Thyroid gland (tissue), 4 donors: Measurements from ENCODE around the gene SOX13. TPM values are rescaled to one million over a fixed set of nuclear protein-coding genes. Genes with fewer than 3 reads are reported as not detected.
A peak's percentile ranks its signal among the peaks of the same experiment; 100 is the strongest.

Experiments used
- DNase-seq, 2 donors: peaks; one replicate each; pipeline ENCODE4 v3.0.0-alpha.2; 2019
- H3K27ac ChIP-seq, 3 donors: fragments of 200-600 bp; sonication (generic); 1 replicate in 2 of 3; 2 replicates in 1 of 3; pipeline ENCODE4 v1.5.1; 2016 to 2019; ENCODE audit warnings: mild to moderate bottlenecking in 1 of 3, moderate library complexity in 1 of 3
- H3K27me3 ChIP-seq: fragments of 200-600 bp; sonication (generic); one replicate; pipeline ENCODE4 v1.5.1; 2019
- H3K36me3 ChIP-seq, 2 donors: fragments of 200-600 bp; sonication (generic); one replicate each; pipeline ENCODE4 v1.5.1; 2016 to 2019
- H3K4me1 ChIP-seq, 2 donors: fragments of 200-600 bp; sonication (generic); one replicate each; pipeline ENCODE4 v1.5.1; 2017 to 2019
- H3K4me3 ChIP-seq, 3 donors: fragments of 200-600 bp; sonication (generic); replicated peaks in 1 of 3; 1 replicate in 2 of 3; 2 replicates in 1 of 3; pipeline ENCODE4 v1.5.1; 2016; ENCODE audit warnings: mild to moderate bottlenecking in 1 of 3
- H3K9me3 ChIP-seq: fragments of 200-600 bp; sonication (generic); one replicate; pipeline ENCODE4 v1.5.1; 2017
- POLR2A ChIP-seq, 2 donors: fragments of 450-650 bp; IDR thresholded peaks; one replicate each; pipeline ENCODE4 v1.6.1; 2017; ENCODE audit warnings: antibody characterized with exemption in 2 of 2, mild to moderate bottlenecking in 2 of 2, moderate library complexity in 1 of 2
- WGBS, 2 donors: methylation state at CpG; one replicate each; pipeline ENCODE4 v1.1.5; 2017; 5-methylcytosine and 5-hydroxymethylcytosine counted together
- intact Hi-C: fragments of 100-400 bp; cut with DNase I; formaldehyde crosslinking; loops from one replicate; pipeline ENCODE4 v1.15.1; 2023
- total RNA-seq, 4 donors: library from RNA; depleted of rRNA; stranded (reverse); fragments of >200 nt; gene quantifications; one replicate each; pipeline ENCODE4 v1.2.3, GENCODE V29; 2016
- TF ChIP-seq, protein P1 (sequence below), 6 experiments: fragments of 200-600 bp in 3 of 6; fragments of 450-650 bp in 3 of 6; sonication (generic) in 3 of 6; IDR thresholded peaks; one replicate each; pipeline ENCODE4 v1.5.1; 2016 to 2019; ENCODE audit warnings: antibody characterized with exemption in 6 of 6, mild to moderate bottlenecking in 2 of 6, inconsistent platforms in 1 of 6, moderate library complexity in 1 of 6

SOX13 gene
- total RNA-seq, 4 donors from 2014 or later, result 19.4 to 29.3 (median 20.8) TPM

- no peak for TF ChIP-seq POLR2A (IDR thresholded peaks at IDR 0.05)
- TF ChIP-seq, protein P1, sequence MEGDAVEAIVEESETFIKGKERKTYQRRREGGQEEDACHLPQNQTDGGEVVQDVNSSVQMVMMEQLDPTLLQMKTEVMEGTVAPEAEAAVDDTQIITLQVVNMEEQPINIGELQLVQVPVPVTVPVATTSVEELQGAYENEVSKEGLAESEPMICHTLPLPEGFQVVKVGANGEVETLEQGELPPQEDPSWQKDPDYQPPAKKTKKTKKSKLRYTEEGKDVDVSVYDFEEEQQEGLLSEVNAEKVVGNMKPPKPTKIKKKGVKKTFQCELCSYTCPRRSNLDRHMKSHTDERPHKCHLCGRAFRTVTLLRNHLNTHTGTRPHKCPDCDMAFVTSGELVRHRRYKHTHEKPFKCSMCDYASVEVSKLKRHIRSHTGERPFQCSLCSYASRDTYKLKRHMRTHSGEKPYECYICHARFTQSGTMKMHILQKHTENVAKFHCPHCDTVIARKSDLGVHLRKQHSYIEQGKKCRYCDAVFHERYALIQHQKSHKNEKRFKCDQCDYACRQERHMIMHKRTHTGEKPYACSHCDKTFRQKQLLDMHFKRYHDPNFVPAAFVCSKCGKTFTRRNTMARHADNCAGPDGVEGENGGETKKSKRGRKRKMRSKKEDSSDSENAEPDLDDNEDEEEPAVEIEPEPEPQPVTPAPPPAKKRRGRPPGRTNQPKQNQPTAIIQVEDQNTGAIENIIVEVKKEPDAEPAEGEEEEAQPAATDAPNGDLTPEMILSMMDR (IDR thresholded peaks at IDR 0.05), result no peak
- 14 to 20% methylated on average over 9 to 10 of the region's 10 CpGs for WGBS, 2 donors
- Histone ChIP-seq H3K27ac (peak overlapping the region; percentile 55 to 73 (median 61)), H3K36me3 (no peaks in the 10 kb centered on the region), H3K4me3 (no peak overlapping the region), H3K27me3 (no peaks in the 10 kb centered on the region), H3K9me3 (no peaks in the 10 kb centered on the region), H3K4me1 (peaks cover 13 to 21% of the 10 kb centered on the region in 2 donors)
- intact Hi-C loops, result no loop called here
- DNase-seq, result peak; percentile 72 to 79
These were observed 31.6 kb upstream of the SOX13 start for GRCh38 chr1:204041232-204041767.

GRCh38 chr1:204041803-204042505 lies 31.0 kb upstream of the SOX13 start:
- Histone ChIP-seq H3K4me3 (no peak overlapping the region), H3K9me3 (no peaks in the 10 kb centered on the region), H3K27ac (peak overlapping the region; percentile 55 to 73 (median 61)), H3K27me3 (no peaks in the 10 kb centered on the region), H3K36me3 (no peaks in the 10 kb centered on the region), H3K4me1 (peaks cover 13 to 21% of the 10 kb centered on the region in 2 donors)
- intact Hi-C loops, result no loop called here
- peak; percentile 9 to 10 for DNase-seq
- TF ChIP-seq, protein P1 (IDR thresholded peaks at IDR 0.05), result no peak
- TF ChIP-seq POLR2A (IDR thresholded peaks at IDR 0.05), result no peak
- 64 to 71% methylated on average over 9 to 10 of the region's 10 CpGs for WGBS, 2 donors

GRCh38 chr1:204042516-204042915 lies 30.4 kb upstream of the SOX13 start:
- TF ChIP-seq POLR2A (IDR thresholded peaks at IDR 0.05), result no peak
- TF ChIP-seq, protein P1 (IDR thresholded peaks at IDR 0.05), result no peak
- intact Hi-C loops, result no loop called here
- H3K4me3 ChIP-seq, result no peak overlapping the region
- no peaks in the 10 kb centered on the region for H3K27me3 ChIP-seq
- no peaks in the 10 kb centered on the region for H3K9me3 ChIP-seq
- 81 to 96% methylated on average over 2 of the region's 2 CpGs for WGBS, 2 donors
- peaks cover 13 to 21% of the 10 kb centered on the region in 2 donors for H3K4me1 ChIP-seq
- H3K27ac ChIP-seq, result peak overlapping the region in 1 of 3 donors; percentile 73
- DNase-seq, result no peak
- no peaks in the 10 kb centered on the region for H3K36me3 ChIP-seq

GRCh38 chr1:204043680-204044079 lies 29.2 kb upstream of the SOX13 start:
- H3K36me3 ChIP-seq, result no peaks in the 10 kb centered on the region
- WGBS, 2 donors, result 70 to 84% methylated on average over 8 of the region's 8 CpGs
- no peak for DNase-seq
- H3K9me3 ChIP-seq, result no peaks in the 10 kb centered on the region
- no peak overlapping the region for H3K4me3 ChIP-seq
- TF ChIP-seq, protein P1 (IDR thresholded peaks at IDR 0.05), result no peak
- no peak for TF ChIP-seq POLR2A (IDR thresholded peaks at IDR 0.05)
- no peaks in the 10 kb centered on the region for H3K27me3 ChIP-seq
- intact Hi-C loops, result no loop called here
- no peak overlapping the region for H3K27ac ChIP-seq
- H3K4me1 ChIP-seq, result peaks cover 13 to 21% of the 10 kb centered on the region in 2 donors

DNA sequence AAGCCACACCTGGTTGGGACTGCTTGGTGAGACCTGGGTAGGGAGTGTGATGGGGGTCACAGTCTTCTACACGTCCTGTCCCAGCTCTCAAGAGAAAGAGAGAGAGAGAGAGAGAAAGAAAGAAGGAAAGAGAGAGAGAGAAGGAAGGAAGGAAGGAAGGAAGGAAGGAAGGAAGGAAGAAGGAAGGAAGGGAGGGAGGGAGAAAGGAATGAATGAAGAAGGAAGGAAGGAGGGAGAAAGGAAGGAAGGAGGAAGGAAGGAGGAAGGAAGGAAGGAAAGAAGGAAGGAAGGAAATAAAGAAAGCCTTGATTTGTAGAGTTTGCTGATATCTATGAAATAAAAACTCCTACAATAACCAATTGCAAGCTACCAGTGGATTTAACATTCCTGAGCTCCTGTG lies 28.5 kb upstream of the SOX13 start:
- 71 to 81% methylated on average over 1 of the region's 1 CpG for whole genome bisulfite sequencing, 2 donors
- no peaks in the 10 kb centered on the region for H3K36me3 ChIP-seq
- H3K27ac ChIP-seq, result no peak overlapping the region
- no peak overlapping the region for H3K4me3 ChIP-seq
- H3K4me1 ChIP-seq, result peaks cover 13 to 21% of the 10 kb centered on the region in 2 donors
- no peaks in the 10 kb centered on the region for H3K27me3 ChIP-seq
- no peak for DNase-seq
- intact Hi-C loops, result no loop called here
- H3K9me3 ChIP-seq, result no peaks in the 10 kb centered on the region
- no peak for TF ChIP-seq POLR2A (IDR thresholded peaks at IDR 0.05)
- TF ChIP-seq, protein P1 (IDR thresholded peaks at IDR 0.05), result no peak
